ENCODE measurements around the gene RPS6KA3. TPM values are rescaled to one million over a fixed set of nuclear protein-coding genes. Genes with fewer than 3 reads are reported as not detected.

The RPS6KA3 gene
- total RNA-seq, result 10 to 100 TPM; 41.5 to 54.3 TPM

DNA sequence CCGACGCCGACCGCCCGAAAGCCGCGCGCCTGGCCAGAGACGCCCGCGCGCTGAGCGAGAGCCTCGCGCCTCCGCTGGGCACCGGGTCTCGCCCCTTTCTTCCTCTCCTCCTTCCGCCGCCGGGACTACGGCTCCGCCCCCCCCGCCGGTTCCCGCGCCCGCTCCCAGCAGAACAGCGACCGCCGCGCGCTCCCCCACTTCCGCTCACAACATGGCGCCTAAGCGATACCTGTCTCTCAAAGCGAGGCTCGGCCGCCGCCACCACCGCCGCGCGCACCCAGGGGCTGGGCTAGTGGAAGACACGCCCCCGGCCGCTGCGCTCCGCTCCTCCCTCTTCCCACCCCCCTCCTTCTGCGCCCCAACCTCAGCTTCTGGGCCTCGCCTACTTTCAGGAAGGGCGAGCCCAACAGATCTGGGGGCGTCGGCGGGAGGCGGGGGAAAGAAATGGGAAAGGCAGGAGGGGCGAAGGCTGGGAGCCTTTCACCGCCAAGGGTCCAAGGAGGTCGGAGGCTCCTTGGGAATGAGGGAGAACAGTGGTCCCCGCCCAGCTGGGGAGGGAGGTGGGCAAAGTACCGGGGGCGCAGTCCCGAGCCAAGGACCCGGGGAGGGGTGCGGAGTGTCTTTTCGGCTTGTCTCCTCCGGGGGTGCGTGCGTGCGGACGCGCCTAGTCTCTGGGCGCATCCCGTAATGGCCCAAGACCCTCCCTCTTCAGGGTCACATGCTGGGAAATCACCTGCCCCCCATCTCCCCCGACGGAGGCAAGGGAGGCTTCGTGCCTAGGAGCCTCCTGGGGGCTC is at the start of gene RPS6KA3:
RPS6KA3 (minus strand) TSS at position 100 of the 797 bp plus-strand sequence. CDS start 277 bp downstream, outside the sequence.
- Mint-ChIP-seq H3K9me3 (no peaks in the 10 kb centered on the region), H3K27ac (peak within 1 kb of the TSS; percentile 96 to 99), H3K36me3 (peaks cover 7% of the 10 kb centered on the region in 2 donors)
- ATAC-seq (peak; percentile 75 to 87), DNase-seq (ENCODE audit: low spot score in 2 of 2) (peak; percentile 80 to 89)

DNA sequence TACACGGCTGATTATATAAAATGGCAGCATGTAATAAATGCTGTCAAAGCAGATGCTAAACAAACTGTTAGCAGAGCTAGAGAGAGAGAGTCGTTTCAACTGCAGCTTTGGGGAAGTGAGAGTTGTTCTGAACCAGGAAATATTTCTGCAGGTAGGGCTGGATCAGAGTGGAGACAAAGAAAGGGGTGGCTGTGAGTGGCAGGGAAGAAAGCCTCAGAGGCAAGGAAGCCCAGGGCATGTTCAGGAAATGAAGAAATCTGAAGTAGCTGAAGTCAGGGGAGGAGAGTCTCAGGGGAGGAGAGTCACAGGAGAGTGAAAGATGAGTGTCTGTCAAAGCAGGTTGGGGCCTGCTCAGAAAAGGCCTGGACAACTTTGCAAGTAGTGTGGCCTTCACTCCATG is 48.4 kb upstream of the RPS6KA3 start:
- DNase-seq (ENCODE audit: low spot score in 2 of 2), result no peak
- peak overlapping the region in 1 of 2 donors; percentile 13 for H3K27ac Mint-ChIP-seq
- no peak for ATAC-seq
- H3K36me3 Mint-ChIP-seq, result no peaks in the 10 kb centered on the region
- H3K9me3 Mint-ChIP-seq, result peaks cover 4 to 5% of the 10 kb centered on the region in 2 donors

DNA sequence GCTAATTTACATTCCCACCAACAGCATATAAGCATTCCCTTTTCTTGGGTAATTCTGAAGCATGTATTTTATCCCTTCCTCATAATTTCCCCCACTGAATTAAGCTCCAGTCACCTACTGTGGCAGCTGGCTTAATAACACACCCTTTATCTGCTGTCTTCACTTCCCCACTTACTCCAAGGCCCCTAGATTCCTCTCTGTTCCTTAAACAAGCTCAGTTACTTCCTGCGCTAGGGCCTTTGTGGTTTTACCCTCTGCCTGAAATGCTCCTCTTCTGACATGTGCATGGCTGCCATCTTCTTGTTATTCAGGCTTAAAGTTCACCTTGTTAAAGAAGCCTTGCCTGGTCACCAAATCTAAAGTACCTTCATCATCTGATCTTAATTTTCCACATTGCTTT is 47.2 kb upstream of the RPS6KA3 start:
- no peak for ATAC-seq
- Mint-ChIP-seq H3K9me3 (no peaks in the 10 kb centered on the region), H3K36me3 (no peaks in the 10 kb centered on the region), H3K27ac (peak overlapping the region in 1 of 2 donors; percentile 51)
- DNase-seq (ENCODE audit: low spot score in 2 of 2), result no peak

DNA sequence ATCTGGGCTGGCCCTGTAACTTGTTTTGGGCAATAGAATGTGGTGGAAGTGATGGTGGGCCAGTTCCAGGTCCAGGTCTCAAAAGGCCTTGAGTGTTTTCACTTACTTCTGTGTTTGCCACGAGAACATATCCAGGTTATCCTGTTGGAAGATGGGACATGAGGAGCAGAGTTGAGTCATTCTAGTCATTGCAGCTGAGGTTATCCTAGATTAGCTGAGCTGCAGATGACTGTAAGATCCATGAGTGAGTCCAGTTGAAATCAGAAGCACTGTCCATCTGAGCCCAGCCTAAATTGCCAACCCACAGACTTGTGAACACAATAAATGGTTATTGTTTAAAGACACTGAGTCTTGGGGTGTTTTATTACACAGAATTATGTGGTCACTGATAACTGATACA is 45.3 kb upstream of the RPS6KA3 start:
- H3K36me3 Mint-ChIP-seq, result no peaks in the 10 kb centered on the region
- ATAC-seq (no peak), DNase-seq (ENCODE audit: low spot score in 2 of 2) (no peak)
- no peak overlapping the region for H3K27ac Mint-ChIP-seq
- no peaks in the 10 kb centered on the region for H3K9me3 Mint-ChIP-seq

DNA sequence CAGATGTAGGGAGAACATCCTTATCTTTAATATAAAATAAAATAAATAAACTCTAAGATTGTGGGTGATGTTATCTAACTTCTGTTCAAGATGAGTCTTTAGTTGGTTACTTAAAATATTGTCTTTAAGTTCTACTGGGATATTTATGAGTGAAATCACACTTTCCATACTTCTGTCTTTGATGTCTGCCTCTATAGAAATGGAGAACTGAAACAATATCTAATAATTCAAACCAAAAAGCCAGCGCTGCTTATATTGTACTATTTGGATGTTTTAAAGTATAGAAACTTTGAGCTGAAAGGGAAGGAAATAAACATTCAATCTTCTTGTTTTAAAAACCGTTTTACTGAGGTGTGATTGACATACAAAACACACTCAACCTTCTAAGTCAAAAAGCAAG is 44.8 kb upstream of the RPS6KA3 start:
- H3K36me3 Mint-ChIP-seq, result no peaks in the 10 kb centered on the region
- no peak overlapping the region for H3K27ac Mint-ChIP-seq
- ATAC-seq, result no peak
- DNase-seq (ENCODE audit: low spot score in 2 of 2), result no peak
- no peaks in the 10 kb centered on the region for H3K9me3 Mint-ChIP-seq

DNA sequence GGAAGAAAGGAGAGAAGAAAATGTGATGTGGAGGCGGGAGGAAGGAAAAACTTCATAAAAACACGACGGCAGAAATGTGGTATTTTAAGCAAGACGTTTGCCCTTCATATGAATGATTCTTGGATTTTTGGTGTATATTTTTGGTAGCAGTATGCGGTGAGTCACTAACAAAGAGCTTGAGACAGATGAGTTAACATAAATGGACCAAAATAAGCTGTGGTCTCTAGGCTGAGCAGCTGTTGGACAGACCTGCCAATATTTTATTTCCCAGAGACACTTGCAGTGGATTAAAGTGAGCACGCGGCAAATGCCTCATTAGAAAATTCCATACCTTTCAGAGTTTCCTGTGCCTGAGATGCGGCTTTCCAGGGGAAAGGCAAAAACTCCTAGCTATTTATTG is 43.1 kb upstream of the RPS6KA3 start:
- no peak for ATAC-seq
- Mint-ChIP-seq H3K9me3 (no peaks in the 10 kb centered on the region), H3K27ac (no peak overlapping the region), H3K36me3 (no peaks in the 10 kb centered on the region)
- no peak for DNase-seq (ENCODE audit: low spot score in 2 of 2)

DNA sequence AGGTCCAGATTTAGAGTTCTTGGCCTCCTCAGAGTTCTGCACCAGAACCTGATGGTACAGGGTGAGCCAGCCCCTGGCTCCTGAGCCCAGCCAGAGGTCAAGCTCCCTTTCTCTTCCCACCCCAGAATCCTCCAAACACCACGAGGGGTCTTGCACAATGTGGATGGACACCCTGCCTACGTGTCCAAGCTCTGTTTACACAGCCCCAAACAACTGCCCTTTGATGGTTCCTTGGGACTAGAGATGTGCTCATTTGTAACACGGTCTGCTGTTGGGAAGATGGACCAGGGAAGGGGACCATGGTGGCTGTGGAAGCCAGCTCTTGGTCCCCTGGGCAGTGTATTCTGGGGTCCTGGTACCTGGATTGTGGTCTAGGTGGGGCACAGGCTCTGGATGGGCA is 40.0 kb upstream of the RPS6KA3 start:
- DNase-seq (ENCODE audit: low spot score in 2 of 2), result no peak
- ATAC-seq, result no peak
- Mint-ChIP-seq H3K36me3 (no peaks in the 10 kb centered on the region), H3K9me3 (no peaks in the 10 kb centered on the region), H3K27ac (no peak overlapping the region)

DNA sequence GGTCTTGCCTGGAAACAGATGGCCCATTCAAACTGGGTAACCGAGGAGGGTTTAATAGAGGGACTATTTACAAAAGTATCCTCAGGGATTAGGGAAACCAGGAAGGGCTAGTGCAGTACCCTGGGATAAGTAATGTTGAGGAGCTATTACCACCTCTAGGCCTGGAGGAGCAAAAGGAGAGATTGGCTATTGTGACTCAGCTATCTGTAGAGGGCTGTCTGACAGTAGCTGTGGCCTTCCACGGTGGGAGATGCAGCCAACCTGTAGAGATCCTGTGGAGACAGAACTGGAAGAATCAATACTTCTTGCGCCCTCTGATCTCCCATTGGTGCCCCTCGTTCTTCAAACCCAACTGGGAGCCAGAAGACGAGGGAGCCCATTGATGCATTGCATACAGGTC is 34.1 kb upstream of the RPS6KA3 start:
- Mint-ChIP-seq H3K9me3 (peaks cover 0 to 9% of the 10 kb centered on the region in 2 donors), H3K27ac (no peak overlapping the region), H3K36me3 (no peaks in the 10 kb centered on the region)
- peak in 1 of 2 donors; percentile 50 for DNase-seq (ENCODE audit: low spot score in 2 of 2)
- ATAC-seq, result peak; percentile 68 to 76

DNA sequence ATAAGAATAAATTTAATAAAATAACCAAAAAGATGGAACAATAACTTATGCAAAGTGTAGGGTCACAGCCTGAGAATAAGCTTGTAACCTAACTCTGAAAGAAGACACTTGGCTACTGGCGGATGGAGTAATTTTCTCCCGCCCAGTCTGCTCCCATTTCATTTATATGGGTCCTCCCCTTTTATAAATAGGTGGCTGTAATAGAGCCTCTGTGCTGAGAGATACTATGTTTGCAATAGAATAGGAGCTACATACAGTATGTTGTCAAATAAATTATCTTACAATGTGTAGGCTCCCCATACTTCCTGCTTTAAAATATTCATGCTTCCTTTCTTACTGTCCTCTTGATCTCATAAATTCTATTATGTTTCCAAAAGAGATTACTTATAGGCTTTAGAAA is 28.2 kb upstream of the RPS6KA3 start:
- Mint-ChIP-seq H3K9me3 (peaks cover 0 to 9% of the 10 kb centered on the region in 2 donors), H3K36me3 (no peaks in the 10 kb centered on the region), H3K27ac (no peak overlapping the region)
- ATAC-seq, result no peak
- DNase-seq (ENCODE audit: low spot score in 2 of 2), result no peak

DNA sequence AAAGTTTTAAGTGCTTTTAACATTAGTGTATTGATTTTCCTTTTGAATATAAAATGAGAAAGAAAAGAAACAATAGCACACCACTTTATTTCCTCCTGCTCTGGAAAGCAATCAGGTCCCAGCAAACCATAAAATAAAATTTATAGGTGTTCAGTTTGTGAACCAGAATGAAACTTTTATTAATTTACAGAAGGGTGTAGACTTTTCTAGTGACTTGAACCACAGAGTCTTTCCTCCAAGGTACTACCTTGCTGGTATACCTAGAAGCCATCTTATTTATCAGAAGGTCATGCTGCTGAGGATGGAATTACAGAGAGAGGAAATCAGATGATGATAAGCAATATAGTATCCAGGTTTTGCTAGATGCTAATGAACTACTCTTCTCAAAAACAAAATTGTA is 27.6 kb upstream of the RPS6KA3 start:
- H3K36me3 Mint-ChIP-seq, result no peaks in the 10 kb centered on the region
- no peak for DNase-seq (ENCODE audit: low spot score in 2 of 2)
- H3K9me3 Mint-ChIP-seq, result peaks cover 0 to 9% of the 10 kb centered on the region in 2 donors
- no peak for ATAC-seq
- no peak overlapping the region for H3K27ac Mint-ChIP-seq

DNA sequence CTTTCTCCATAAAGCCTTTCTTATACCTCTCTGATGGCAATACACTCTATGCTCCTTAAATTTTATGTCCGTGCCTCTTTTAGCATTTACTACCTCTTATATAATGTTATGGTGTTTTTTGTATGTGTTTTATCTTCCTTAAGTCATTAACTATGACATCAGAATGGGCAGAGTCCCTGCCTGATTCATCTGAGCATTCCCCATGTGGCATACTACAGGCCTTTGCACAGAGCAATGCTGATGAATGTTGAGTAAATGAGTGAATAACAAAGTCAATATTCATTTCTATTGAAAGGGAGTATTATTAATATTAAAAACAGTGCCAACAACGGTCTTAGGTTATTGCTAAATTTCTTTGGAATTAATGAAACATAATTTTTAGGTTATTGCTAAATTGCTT is 18.8 kb upstream of the RPS6KA3 start:
- no peak for DNase-seq (ENCODE audit: low spot score in 2 of 2)
- H3K9me3 Mint-ChIP-seq, result peaks cover 7 to 27% of the 10 kb centered on the region in 2 donors
- ATAC-seq, result no peak
- peaks cover 0 to 7% of the 10 kb centered on the region in 2 donors for H3K36me3 Mint-ChIP-seq
- no peak overlapping the region for H3K27ac Mint-ChIP-seq

DNA sequence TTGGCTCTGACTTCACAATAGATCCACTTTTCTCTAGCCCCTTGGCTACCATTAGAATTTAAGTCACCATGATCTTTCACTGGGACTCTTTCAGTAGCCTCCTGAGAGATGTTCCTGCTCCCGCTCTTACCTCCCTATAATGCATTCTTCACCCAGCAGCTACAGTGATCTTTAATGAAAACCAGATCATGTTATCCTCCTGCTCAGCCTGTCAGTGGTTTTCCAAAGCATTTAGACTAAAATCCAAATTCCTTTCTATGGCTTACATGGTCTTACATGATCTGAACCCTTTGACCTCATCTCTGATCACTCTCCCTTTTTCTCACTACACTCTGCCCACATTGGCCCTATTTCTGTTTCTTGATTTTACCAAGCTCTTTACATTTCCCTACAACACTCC is 18.3 kb upstream of the RPS6KA3 start:
- no peak for DNase-seq (ENCODE audit: low spot score in 2 of 2)

DNA sequence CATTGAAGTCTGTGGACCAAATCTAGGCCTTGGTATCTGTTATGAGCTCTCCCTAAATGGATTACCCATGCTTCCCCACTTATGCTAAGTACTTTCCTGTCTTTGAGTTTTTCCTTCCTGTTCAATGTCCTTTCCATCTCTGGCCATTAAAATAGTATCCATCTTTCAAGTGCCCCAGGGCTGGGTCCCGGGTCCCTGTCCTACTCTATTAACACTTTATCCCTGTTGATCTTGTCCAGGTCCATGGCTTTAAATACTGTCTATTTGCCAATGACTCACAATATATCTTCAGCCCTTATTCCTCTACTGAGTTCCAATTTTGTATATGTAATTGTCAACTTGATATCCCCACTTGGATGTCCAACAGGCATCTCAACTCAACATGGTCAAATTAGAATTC is 17.7 kb upstream of the RPS6KA3 start:
- Mint-ChIP-seq H3K9me3 (peaks cover 7 to 27% of the 10 kb centered on the region in 2 donors), H3K36me3 (peaks cover 0 to 7% of the 10 kb centered on the region in 2 donors), H3K27ac (no peak overlapping the region)
- DNase-seq (ENCODE audit: low spot score in 2 of 2) (no peak), ATAC-seq (no peak)

More for the DNA sequence above, 18.3 kb upstream of the RPS6KA3 start:
- H3K27ac Mint-ChIP-seq, result no peak overlapping the region
- peaks cover 0 to 7% of the 10 kb centered on the region in 2 donors for H3K36me3 Mint-ChIP-seq
- no peak for ATAC-seq
- peaks cover 7 to 27% of the 10 kb centered on the region in 2 donors for H3K9me3 Mint-ChIP-seq

DNA sequence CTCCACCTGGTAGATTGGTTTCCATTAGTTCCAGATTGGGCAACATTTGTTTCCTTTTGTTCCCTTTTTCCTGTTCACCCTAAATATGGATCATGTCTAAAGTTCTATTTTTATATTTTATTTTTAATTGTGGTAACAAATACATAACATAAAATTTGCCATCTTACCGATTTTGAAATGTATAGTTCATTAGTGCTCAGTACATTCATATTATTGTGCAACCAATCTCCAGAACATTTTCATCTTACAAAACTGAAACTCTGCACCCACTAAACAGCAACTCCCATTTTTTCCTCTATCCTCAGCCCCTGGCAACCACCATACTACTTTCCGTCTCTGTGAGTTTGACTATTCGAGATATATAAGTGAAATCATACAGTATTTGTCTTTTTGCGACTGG is 14.2 kb upstream of the RPS6KA3 start:
- H3K27ac Mint-ChIP-seq, result no peak overlapping the region
- no peaks in the 10 kb centered on the region for H3K36me3 Mint-ChIP-seq
- DNase-seq (ENCODE audit: low spot score in 2 of 2) (no peak), ATAC-seq (no peak)
- peaks cover 0 to 24% of the 10 kb centered on the region in 2 donors for H3K9me3 Mint-ChIP-seq

DNA sequence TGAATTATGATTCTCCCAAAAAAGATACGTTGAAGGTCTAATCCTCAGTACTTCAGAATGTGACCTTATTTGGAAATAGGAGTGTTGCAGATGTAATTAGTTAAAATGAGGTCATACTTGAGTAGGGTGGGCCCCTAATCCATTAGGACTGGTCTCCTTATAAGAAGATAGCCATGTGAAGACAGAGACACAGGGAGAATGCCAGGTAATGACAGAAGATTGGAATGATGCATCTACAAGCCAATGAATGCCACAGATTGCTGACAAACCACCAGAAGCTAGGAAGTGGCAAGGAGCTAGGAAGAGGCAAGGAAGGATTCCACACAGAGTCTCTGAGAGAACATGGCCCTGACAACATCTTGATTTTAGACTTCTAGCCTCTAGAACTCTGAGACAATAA is 7.4 kb upstream of the RPS6KA3 start:
- DNase-seq (ENCODE audit: low spot score in 2 of 2) (no peak), ATAC-seq (no peak)
- Mint-ChIP-seq H3K27ac (no peak overlapping the region), H3K9me3 (peaks cover 0 to 7% of the 10 kb centered on the region in 2 donors), H3K36me3 (no peaks in the 10 kb centered on the region)

DNA sequence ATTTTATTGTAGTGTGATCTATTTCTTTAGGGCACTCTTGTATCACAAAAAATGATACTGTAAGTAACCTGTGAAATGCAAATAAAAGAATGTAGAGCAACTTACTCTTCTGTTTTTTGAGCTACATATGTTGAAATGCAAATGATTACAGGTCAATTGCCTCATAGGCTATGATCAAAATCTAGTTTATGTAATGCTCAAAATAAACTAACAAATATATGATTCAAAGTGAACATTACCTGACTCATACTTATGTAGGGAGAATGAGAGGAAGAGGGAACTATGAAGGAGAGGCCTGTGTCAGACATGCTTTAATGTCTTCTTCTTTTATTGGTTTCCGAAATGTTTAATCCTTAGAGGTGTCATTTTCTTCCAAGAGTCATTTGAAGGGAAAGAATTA is 5.0 kb upstream of the RPS6KA3 start:
- no peak overlapping the region for H3K27ac Mint-ChIP-seq
- peaks cover 0 to 7% of the 10 kb centered on the region in 2 donors for H3K9me3 Mint-ChIP-seq
- no peaks in the 10 kb centered on the region for H3K36me3 Mint-ChIP-seq
- ATAC-seq, result no peak
- DNase-seq (ENCODE audit: low spot score in 2 of 2), result no peak

DNA sequence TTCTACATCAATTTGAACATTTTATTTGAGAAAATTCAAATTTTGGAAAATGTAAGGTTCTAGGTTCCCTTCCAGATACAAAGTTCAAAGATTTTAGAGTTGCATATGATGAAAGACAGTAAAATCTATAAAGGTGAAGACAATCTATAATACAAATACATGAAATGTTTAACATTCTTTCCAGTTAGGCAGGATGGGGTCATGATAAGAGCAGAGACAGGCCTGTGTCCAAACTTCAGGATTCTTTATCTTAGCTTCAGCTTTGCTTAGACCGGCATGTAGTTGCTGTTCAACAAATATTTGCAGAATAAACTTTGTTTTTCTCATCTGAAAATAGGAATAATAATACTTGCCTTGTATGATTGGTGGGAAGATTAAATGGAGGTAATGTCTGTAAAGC is 4.5 kb upstream of the RPS6KA3 start:
- Mint-ChIP-seq H3K36me3 (no peaks in the 10 kb centered on the region), H3K9me3 (peaks cover 0 to 4% of the 10 kb centered on the region in 2 donors), H3K27ac (no peak overlapping the region)
- DNase-seq (ENCODE audit: low spot score in 2 of 2), result no peak
- no peak for ATAC-seq

DNA sequence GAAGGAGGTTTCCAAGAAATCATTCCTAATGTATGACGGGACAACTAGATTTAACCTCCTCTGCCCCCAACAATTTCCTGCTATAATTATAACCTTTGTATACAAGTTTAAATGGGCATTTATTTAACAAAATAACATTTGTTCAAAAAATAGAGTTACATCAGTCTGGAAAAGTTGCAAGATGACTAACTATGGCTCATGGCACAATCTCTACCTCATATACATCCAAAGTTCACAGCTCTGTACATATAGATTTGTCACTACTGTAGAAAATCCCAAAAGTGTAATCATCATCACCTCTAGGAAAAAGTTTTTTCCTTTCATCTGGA is 3.8 kb upstream of the RPS6KA3 start:
- ATAC-seq, result no peak
- no peak for DNase-seq (ENCODE audit: low spot score in 2 of 2)
- no peaks in the 10 kb centered on the region for H3K9me3 Mint-ChIP-seq
- H3K36me3 Mint-ChIP-seq, result peaks cover under 1% of the 10 kb centered on the region in 2 donors
- no peak overlapping the region for H3K27ac Mint-ChIP-seq
